SHP77 (cell line): ENCODE results near the gene DLG5.

Experiments used
- DNase-seq, 2 experiments: peaks; one replicate each; lab custom pipeline; 2025; lab: John Stamatoyannopoulos, UW

The DLG5 gene

DNA sequence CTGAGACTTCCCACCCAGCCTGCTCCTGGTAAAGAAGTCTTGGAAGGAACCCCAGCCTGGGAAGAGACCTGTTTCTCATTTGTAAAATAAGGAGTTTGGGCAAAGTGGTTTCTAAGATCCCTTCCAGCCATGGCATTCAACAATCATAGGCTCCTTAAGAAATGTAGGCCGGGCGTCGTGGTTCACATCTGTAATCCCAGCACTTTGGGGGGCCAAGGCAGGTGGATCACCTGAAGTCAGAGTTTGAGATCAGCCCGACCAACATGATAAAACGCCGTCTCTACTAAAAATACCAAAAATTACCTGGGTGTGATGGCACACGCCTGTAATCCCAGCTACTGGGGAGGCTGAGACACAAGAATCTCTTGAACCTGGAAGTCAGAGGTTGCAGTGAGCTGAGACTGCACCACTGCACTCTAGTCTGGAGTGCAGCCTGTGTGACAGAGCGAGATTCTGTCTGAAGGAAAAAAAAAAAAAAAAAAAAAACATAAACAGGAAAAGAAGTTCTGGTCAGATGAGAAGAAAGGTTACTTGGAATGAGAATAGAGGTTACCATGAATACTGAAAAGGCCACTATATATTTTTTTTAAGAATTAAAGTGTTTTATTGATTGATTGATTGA is 15.9 kb downstream of the DLG5 start:
- no peak for DNase-seq

DNA sequence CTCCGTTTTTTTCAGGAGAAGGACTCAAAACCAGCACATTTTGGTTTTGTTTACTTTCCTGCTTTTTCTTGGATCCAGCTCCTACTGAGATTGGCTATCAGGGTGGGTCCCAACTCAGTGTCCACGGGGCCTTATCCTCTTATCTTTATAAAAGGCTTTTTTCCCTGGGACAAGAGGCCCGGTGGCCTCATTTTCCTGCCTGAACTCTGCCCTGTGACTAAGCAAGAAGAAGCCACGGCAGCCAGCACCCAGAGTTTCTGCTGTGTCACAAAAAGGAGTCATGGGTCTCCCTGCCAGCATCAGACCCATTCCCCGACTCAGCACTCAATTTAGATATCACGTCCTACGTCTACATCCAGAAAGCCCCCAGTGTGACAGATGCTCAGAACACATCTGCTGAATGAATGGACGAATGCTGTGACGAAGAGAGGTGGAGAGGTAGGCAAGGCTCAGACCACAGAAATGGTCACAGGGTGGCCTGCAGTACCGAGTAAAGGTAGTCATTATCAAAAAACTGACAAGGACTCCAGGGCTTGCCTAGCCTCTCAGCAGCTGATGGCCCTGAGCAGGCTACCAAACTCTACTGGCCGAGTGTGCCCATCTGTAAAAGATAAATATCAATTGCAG is 16.7 kb downstream of the DLG5 start:
- DNase-seq: no peak

DNA sequence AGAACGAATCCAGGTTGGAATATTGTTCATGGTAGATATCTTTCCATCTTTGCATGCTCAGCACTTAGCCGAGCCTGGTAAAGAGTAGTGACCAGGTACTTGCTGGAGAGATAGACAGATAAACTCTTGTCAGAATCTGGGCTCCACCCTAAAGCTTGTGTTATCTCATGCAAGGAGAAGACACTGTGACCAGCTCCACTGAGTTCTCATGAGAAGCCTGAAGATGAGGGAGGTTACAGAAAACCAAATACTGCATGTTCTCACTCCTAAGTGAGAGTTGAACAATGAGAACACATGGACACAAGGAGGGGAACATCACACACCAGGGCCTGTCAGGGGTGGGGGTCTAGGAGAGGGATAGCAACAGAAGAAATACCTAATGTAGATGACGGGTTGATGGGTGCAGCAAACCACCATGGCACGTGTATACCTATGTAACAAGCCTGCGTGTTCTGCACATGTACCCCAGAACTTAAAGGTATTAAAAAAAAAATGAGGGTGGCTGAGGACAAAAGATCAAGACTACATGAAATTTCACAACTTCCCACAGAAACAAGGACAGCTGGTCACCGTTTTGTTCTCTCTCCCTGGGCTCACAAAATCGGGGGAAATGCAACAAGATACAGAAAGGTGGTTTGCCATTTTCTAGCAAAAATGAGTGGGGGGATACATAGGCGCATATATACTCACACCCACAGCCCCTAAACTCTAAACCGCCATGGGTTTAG is 17.4 kb downstream of the DLG5 start:
- no peak for DNase-seq

DNA sequence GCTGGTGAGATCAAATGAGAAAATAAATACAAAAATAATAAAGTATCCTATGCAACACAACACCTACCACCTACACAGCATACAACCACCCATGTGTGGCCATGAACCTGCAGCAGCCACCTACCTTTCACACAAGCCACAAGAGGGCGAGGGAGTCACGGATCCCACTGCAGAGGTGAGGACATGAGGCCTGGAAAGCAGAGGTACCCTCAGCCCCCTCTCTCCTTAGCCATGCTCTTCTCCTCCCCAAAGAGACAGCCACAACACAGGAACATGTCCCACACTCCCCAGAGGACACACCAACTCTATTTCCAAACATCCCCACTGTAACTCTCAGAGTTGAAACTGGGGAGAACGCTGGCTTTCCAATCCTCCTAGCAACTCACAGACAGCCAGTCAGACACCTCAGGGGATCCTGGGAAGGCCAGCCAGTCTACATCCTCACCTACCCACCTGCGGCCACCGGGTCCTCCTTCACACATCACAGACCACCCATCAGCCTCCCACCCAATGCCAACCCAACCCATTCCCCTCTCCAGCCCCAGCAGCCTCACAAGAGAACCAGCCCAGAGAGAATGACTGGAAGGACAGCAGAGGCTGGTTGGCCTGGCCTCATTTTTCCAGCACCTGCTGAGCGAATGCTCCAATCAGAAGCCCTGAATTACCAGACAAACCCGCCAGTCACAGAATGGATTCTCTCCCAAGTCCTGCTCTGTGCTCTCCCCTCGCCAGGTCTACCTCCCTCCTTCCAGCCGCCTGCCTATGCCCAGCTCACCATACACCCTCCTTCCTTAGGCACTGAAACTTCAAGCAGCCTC is 18.4 kb downstream of the DLG5 start:
- DNase-seq: no peak

DNA sequence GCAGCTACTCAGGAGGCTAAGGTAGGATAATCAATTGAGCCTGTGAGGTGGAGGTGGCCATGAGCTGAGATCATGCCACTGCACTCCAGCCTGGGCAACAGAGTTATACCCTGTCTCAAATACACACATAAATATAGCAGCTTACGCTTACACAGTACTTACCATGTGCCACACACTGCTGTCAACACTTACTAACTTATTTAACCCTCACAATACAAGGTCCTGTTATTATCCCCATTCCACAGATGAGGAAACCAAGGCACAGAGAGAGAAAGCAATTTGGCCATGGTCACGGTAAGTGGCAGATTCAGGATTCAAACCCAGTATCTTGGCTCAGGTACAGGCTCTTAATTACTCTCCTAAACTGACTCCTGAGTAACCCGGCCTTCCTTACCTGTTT is 19.1 kb downstream of the DLG5 start:
- DNase-seq: no peak

DNA sequence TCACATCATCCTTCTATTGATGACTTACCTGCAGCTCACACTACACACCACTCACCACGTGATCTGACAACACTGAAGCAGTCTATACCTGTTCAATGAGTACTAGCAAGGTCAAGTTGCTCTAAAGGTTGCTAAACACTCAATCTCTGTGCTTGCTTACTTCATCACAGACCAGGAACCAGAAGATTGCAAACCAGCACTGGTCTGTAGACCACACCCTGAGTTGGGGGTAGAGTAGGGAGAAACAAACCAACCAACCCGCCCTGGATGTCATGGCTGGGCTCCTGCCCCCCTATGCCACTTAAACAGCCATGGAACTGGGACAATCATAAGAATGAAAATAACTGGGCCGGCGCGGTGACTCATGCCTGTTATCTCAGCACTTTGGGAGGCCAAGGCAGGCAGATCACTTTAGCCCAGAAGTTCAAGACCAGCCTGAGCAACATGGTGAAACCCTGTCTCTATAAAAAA is 19.6 kb downstream of the DLG5 start:
- DNase-seq: no peak

DNA sequence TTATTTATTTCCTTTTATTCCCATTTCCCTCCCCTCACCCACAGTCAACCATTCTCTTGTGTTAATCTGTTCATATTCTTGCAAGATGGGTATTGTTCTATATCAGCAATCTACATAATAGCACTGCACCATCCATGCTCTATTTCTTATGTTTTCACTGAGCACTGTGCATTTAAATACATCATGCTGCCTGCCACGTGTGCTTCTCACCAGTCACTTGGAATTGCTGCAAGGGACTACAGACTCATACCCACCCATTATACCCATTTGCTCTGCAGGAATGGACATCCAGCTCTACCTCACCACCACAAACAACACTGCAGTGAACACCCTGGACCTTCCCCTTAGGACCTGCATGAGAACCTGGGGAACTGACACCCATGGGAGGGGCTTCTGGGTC is 20.8 kb downstream of the DLG5 start:
- DNase-seq: no peak

DNA sequence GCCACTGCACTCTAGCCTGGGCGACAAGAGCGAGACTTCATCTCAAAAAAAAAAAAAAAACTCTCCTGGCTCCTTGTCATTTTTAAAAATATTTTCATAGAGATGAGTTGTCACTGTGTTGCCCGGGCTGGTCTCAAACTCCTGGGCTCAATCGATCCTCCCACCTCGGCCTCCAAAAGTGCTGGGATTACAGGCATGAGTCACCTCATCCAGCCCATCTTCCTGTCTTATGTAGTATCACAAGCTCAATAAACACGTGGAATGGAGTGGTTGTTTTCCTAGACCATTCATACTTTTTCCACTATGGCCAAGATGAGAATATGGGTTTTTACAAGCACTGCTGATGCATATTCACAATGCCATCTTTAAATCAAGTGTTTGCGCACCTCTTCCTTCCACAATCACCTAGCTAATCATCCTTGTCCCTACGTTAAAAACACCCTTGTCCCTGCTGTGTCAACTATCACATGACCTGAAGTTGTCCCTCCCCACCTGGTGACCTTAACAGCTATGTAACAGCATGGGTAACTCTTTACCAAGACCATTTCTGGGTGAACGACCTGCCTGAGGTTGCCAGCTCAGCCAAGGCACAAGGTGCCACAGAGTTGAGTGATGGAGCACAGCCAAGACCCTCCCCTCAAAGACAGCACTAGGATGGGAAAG is 21.3 kb downstream of the DLG5 start:
- no peak for DNase-seq

DNA sequence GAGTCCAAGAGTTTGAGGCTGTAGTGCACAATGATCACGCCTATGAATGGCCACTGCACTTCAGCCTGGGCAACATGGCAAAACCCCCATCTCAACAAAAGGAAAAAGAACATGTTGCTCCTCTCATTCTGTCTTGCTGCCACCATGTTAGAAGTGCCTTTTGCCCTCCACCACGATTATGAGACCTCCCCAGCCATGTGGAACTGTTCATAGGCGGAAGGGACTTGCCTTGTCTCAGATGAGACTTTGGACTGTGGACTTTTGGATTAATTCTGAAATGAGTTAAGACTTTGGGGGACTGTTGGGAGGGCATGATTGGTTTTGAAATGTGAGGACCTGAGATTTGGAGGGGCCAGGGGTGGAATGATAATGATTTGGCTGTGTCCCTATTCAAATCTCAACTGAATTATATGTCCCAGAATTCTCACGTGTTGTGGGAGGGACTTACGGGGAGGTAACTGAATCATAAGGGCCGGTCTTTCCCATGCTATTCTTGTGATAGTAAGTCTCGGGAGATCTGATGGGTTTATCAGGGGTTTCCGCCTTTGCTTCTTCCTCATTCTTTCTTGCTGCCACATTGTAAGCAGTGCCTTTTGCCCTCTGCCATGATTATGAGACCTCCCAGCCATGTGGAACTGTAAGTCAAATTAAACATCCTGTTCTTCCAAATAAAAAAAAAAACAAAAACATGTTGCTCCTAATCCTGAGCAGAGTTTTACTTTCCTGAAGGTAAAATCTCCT is 22.3 kb downstream of the DLG5 start:
- no peak for DNase-seq

DNA sequence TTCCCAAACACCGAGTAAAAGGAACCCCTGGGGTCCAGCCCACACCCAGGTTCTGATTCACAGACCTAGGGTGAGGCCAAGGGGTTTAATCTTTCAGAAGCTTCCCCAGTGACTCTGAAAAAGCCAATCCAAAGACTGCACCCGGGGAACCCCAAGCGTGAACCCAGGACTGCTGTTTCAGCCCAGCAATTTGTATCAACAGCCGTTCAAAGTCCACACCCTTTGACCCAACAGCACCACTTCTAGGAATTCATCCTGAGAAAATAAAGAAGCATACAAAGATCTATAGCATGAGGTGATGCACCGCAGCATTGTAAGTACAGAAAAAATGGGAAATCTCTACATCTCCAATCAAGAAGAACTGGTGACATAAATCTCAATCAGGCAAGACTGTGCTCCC is 24.4 kb downstream of the DLG5 start:
- no peak for DNase-seq

DNA sequence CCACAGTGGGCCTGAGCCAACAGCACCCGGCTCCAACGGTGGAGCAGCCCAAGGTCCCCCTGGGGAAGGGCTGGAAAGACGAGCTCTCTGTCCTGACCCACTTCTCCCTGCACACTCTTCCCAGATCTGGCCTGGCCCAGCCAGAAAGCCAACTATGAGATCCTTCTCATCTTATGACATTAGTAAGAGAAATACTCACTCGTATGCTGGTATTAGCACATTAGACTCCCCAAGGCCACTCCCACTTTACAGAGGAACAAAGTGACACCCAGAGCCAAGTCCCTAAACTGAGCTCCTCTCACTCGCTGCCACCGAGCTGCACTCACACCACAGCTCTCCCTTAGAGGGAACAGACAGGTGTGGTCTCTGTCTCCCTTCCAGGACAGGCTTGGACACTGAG is 24.8 kb downstream of the DLG5 start:
- DNase-seq: no peak

DNA sequence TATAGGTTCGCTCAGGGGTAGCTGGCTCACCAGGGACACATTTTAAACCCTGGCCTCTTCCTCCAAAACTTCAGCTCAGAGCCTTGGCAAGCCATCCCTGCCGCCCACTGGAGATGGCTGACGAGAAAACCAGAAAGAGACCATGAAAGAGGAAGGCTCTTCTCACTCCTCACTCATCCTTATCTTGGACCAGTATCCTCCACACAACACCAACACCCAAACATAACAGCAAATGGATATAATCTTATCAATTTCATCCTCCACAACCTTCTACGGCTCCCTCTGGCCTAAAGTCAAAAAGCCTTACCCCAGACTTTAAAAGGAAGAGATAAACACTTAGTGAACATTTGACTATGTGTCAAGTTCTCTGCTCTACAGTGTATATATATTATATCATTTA is 26.9 kb downstream of the DLG5 start:
- no peak for DNase-seq

DNA sequence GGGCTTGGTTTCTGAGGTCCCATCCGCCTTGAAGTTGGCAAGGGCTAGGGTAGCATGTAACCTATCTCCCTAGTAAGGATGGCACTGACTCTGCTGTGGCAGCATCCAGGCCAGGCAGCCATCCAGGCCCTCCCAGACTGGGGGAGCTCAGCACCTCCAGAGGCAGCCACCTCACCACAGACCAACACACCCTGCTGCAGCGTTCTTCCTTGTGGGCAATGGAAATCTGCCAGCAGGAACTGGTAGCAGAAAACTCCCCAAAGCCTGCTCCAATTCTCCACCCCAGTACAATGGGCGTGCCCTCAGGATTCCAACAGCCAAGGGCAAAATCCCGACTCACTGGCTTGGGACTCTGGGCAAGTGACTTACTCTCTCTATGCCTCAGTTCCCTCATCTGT is 27.5 kb downstream of the DLG5 start:
- no peak for DNase-seq

DNA sequence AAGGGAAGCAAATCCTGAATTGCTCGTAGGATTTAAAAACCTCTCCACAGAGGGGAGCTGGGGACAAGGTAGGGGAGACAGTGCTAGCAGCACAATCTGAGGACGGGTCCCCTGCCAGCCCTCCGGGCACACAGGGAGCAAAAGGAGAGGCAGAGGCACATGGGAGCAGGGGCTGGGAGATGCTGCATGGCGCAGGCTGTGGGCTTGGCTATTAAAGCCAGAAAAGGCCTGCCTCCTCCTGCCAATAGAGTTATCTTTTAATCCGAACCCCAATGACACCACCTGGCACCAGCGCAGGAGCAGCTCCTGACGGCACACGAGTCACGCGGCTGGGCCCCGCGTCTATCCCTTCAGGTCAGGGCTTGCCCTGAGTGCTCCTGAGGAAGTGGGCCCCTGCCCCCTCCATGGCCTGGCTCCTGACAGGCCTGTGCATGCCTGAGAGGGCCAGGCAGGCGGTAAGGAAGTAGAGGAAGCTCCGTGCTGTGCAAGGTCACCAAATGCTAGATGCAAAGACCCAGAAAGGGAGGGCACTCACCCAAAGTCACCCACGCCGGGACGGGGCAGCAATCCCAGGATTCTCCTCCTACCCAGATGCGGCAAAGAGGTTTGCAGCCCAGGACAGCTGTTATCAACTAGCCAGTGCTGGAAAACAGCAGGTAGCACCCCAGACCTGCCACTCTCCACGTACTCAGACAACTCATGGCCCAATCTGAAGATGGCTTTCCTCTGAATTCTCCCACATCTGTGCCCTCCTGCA is 28.1 kb downstream of the DLG5 start:
- peak in 1 of 2 experiments; percentile 58 for DNase-seq

DNA sequence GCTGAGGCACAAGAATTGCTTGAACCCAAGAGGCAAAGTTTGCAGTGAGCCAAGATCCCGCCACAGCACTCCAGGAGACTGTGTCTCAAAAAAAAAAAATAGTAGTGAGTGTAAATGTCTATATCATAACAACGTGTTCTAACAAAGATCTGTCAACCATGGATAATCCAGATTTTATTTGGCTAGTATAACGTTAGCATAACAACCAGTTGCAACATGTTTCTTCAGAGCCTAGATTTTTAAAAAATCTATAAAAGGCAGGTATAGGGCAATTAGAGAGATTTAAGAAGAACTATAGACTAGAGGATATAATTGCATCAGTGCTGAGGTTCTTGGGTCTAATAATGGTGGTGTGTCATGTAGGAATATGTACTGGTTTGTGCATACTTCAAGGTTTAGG is 30.5 kb downstream of the DLG5 start:
- no peak for DNase-seq

DNA sequence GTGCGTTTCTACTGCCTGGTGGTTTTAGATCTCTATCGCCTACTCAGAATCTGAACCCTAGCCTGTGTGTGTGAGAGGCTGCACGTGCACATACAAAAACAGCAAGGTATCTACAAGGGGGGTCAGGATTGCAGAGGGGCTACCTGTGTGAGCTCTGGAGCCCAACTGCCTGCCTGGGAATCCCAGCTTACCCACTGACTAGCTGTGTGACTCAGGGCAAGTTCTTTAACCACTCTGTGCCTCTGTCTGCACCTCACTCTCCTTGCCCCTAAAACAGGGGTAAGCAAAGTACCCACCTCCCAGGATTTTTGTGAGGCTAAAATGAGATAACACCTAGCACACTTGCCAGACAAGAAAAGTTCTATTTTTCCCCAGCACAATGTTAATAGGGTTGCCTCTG is 32.5 kb downstream of the DLG5 start:
- DNase-seq: no peak

DNA sequence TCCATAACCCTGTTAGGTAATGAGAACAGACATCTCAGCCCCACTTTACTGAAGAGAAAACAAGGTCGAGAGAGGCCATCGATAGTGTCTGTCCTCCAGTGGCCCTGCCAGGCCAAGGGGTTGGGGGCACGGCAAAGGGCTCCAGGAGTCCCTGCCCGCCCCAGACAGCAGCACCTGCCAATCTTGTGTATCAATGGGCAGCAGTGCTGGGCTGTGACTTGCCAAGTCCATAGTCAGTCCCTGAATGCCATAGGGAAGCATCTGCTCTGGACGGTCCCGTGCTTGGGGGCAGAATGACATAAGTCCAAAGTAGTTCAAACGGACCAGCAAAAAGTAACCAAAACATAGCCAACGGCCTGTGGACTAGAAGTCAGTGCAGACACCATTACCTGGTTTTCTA is 33.2 kb downstream of the DLG5 start:
- DNase-seq: no peak

DNA sequence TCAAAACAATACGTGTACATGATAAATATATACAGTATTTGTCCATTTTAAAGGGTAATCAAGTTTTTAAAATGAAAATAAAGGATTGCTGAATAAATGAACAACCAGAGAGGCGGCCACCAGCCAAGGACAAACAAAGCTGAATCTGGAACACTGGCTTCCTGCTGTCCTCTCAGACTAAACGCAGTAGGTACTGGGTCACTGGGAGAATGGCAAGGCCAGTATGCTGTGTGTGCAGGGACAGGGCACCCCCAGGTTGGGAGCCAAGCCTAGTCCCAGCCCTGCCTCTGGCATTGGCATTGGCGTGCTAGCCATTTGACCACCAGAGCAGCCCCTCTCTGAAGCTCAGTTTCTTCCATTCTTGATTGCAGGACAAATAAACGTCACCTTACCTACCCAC is 33.8 kb downstream of the DLG5 start:
- DNase-seq: no peak

DNA sequence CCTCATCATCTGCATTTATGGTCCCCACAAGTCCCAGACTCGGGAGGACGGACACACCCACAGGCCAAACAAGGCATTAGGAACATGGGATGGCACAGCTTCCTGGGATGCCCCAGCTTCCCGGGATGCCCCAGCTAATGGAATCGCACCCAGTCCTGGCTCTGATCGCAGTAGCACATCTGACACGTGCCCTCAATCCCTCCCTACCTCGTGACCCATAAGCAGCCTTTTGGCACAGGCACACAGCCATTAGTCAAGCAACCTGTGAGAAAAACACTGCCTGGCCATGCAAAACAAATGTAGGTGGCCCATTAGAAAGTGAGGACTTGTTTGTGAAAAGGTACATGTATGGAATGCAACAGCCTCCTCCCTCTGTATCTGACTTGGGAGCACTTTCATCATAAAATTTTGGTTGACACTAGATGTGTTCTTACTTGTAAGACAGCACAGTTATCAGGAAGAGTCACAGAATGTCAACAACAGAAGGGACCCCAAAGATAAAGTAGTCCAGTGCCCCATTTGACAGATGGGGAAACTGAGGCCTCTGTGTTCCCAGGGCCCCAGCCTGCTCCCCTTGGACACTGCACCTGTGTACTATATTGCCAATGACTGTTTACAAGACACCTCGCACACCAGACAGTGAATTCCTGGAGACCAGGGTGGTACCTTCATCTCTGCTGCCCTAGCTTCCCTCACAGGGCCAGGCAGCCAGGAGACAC is 34.4 kb downstream of the DLG5 start:
- no peak for DNase-seq

DNA sequence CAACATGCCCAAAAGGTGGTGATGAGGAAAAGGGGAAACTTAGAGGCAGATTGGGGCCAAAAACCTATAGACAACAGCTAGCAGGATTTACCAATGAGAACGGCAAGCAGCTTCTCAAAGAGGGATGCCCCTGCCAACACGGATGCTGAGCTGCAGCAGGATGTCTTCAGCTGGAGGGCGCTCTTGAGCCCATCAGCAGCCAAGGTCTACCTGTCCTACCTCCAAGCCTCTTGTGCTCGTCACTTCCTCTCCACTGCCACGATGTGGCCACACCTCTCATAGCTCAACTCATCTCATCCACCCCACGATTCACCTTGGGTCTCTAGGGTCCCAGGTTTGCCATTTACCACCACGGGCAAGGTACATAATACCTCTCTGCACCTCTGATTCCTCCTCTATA is 36.5 kb downstream of the DLG5 start:
- DNase-seq: no peak
